ENCODE data around the gene CPHXL.

Gene CPHXL

DNA sequence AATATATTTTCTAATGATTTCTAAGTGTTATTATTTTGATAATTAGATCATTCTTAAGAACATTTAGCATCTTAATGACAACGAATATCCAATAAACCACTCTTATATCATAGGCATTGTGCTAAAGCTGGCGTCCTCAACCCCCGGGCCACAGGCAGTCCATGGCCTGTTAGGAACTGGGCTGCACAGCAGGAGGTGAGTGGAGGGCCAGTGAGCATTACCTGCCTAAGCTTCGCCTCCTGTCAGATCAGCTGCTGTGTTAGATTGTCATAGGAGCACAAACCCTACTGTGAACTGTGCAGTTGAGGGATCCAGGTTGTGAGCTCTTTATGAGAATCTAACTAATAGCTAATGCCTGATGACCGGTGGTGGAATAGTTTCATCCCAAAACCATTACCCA is 28.7 kb downstream of the CPHXL start:
- DNase-seq: no peak

DNA sequence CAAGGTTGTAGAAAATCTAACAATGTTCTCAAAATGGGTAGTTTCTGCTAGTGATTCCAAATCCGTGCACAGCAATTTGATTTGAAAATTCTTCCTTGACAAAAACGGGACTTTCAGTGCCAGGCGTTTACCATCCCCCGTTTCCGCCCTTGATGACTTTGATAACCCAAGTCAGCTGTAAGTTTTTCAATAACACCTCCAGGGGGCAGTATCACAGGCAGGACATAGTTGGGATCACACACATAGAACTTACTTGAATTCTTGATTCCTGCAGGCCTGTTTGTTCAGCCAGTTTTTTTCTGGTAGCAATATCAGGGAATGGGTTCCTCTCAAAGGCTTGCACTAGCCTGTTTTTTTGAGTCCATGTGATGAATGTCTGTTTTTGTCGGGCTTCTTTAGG is 30.6 kb downstream of the CPHXL start:
- DNase-seq: no peak

- DNase-seq: no peak
These were observed 38.9 kb downstream of the CPHXL start for GRCh38 chr16:75687361-75687760.

DNA sequence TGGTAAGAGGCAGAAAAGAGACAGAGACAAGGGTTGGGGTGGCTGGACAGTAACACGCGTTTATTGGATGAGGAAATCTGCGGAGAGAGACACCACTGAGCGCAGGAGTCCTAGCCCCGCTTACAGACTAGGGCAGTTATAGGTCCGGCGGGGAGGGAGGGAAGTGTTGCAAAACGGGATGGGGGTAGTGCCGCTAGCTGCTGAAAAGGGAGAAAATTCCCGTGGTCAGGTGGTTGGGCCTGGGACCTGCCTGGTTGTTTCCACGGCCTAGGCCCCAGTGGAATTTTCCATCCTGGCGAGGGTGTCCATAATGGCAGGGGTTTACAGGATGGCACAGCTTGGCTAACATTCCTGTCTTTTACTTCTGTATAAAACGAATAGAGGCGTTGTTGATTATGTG is 44.0 kb downstream of the CPHXL start:
- no peak for DNase-seq

GRCh38 chr16:75679366-75679765 is 46.9 kb downstream of the CPHXL start:
- no peak for DNase-seq

GRCh38 chr16:75676909-75677308 is 49.4 kb downstream of the CPHXL start, which contains the start of gene CPHXL2:
CPHXL2 (minus strand) TSS chr16:75677009; CDS start chr16:75676999, 10 bp downstream.
- DNase-seq: no peak

- no peak for DNase-seq
These were observed 58.8 kb downstream of the CPHXL start for GRCh38 chr16:75667503-75667902.

Data from fibroblast of upper back skin (primary cell).